HFFc6 (cell line): ENCODE measurements around the gene RTL5. TPM values are rescaled to one million over a fixed set of nuclear protein-coding genes. Genes with fewer than 3 reads are reported as not detected.

Experiments used
- DNase-seq: peaks from one replicate; pipeline ENCODE4 v3.0.0-alpha.2; 2018
- H3K27ac Mint-ChIP-seq: 2 replicates; pipeline ENCODE4 v1.8.0; 2020; ENCODE audit warnings: mild to moderate bottlenecking, mixed read lengths
- H3K27me3 Mint-ChIP-seq: 2 replicates; pipeline ENCODE4 v1.8.0; 2021; ENCODE audit warnings: mild to moderate bottlenecking, moderate library complexity, mixed read lengths; ENCODE audit not compliant: insufficient read depth
- H3K36me3 Mint-ChIP-seq: 2 replicates; pipeline ENCODE4 v1.8.0; 2021; ENCODE audit warnings: low read depth, mixed read lengths
- H3K4me1 Mint-ChIP-seq: 2 replicates; pipeline ENCODE4 v1.8.0; 2020; ENCODE audit warnings: low read depth, mixed read lengths
- H3K4me3 Mint-ChIP-seq: 2 replicates; pipeline ENCODE4 v1.8.0; 2020; ENCODE audit warnings: mild to moderate bottlenecking, moderate library complexity, mixed read lengths
- H3K9me3 Mint-ChIP-seq: 2 replicates; pipeline ENCODE4 v1.8.0; 2020; ENCODE audit warnings: mild to moderate bottlenecking, mixed read lengths
- CTCF ChIP-seq: fragments of 200-600 bp; sonication (generic); IDR thresholded peaks from 2 replicates; pipeline ENCODE4 v1.5.0; 2021; ENCODE audit warnings: antibody characterized with exemption, mild to moderate bottlenecking
- total RNA-seq, 6 experiments: library from RNA; stranded (reverse); fragmentation: NEBNext Ultra II Directional; extraction: Animal tissue kit (Norgen Biotek cat#: 25700); gene quantifications; 2 replicates in 1 of 6; 3 replicates in 5 of 6; pipeline ENCODE4 v1.2.3, GENCODE V29; 2021

RTL5 gene
- total RNA-seq, 6 experiments from 2014 or later: 1.5 to 2.0 (median 1.9) TPM

GRCh38 chrX:72110876-72111708 lies 20.6 kb downstream of the RTL5 start:
- Mint-ChIP-seq H3K4me1 (peaks cover 7% of the 10 kb centered on the region), H3K4me3 (no peak overlapping the region), H3K9me3 (no peaks in the 10 kb centered on the region), H3K27me3 (peaks cover 12% of the 10 kb centered on the region), H3K27ac (no peak overlapping the region), H3K36me3 (no peaks in the 10 kb centered on the region)
- DNase-seq: no peak
- TF ChIP-seq CTCF: no peak

- H3K27ac Mint-ChIP-seq: no peak overlapping the region
- DNase-seq: no peak
Observed at GRCh38 chrX:72110051-72110875, 21.5 kb downstream of the RTL5 start.

GRCh38 chrX:72108666-72109065 lies 23.0 kb downstream of the RTL5 start:
- Mint-ChIP-seq H3K4me1 (peaks cover 7% of the 10 kb centered on the region), H3K4me3 (no peak overlapping the region), H3K27ac (no peak overlapping the region), H3K9me3 (no peaks in the 10 kb centered on the region), H3K27me3 (peaks cover 10% of the 10 kb centered on the region), H3K36me3 (no peaks in the 10 kb centered on the region)
- DNase-seq: no peak
- no peak for TF ChIP-seq CTCF

More at GRCh38 chrX:72110051-72110875, 21.5 kb downstream of the RTL5 start:
- H3K27me3 Mint-ChIP-seq: peaks cover 12% of the 10 kb centered on the region
- no peak for TF ChIP-seq CTCF
- no peaks in the 10 kb centered on the region for H3K9me3 Mint-ChIP-seq
- H3K4me1 Mint-ChIP-seq: peaks cover 7% of the 10 kb centered on the region
- no peak overlapping the region for H3K4me3 Mint-ChIP-seq
- H3K36me3 Mint-ChIP-seq: no peaks in the 10 kb centered on the region

GRCh38 chrX:72107841-72108595 lies 23.7 kb downstream of the RTL5 start:
- Mint-ChIP-seq H3K36me3 (no peaks in the 10 kb centered on the region), H3K4me3 (no peak overlapping the region), H3K9me3 (no peaks in the 10 kb centered on the region), H3K27ac (no peak overlapping the region), H3K27me3 (peaks cover 12% of the 10 kb centered on the region), H3K4me1 (peaks cover 7% of the 10 kb centered on the region)
- no peak for DNase-seq
- TF ChIP-seq CTCF: no peak

- Mint-ChIP-seq H3K9me3 (no peaks in the 10 kb centered on the region), H3K36me3 (no peaks in the 10 kb centered on the region), H3K27me3 (peaks cover 12% of the 10 kb centered on the region), H3K4me1 (peaks cover 7% of the 10 kb centered on the region), H3K27ac (no peak overlapping the region), H3K4me3 (no peak overlapping the region)
- DNase-seq: peak; percentile 43
- TF ChIP-seq CTCF: 0 out of 2 replicates have a peak, but pooled peaks have one; percentile 12
Observed at GRCh38 chrX:72107320-72107719, 24.4 kb downstream of the RTL5 start.
